Epithelial cell of prostate (primary cell): ENCODE results near the gene CALCOCO1.
A peak's percentile ranks its signal among the peaks of the same experiment; 100 is the strongest.

Source experiments
- DNase-seq: peaks from one replicate; pipeline ENCODE4 v3.0.0-alpha.2; 2011; ENCODE audit warnings: low read depth, low spot score
- H3K27ac ChIP-seq: fragments of 450-650 bp; 2 replicates; pipeline ENCODE4 v1.5.1; 2017; ENCODE audit warnings: mild to moderate bottlenecking

The CALCOCO1 gene

GRCh38 chr12:53674977-53675700 lies 52.1 kb downstream of the CALCOCO1 start:
- H3K27ac ChIP-seq: peak overlapping the region; percentile 83
- no peak for DNase-seq

GRCh38 chr12:53670971-53671370 lies 56.3 kb downstream of the CALCOCO1 start:
- H3K27ac ChIP-seq: peak overlapping the region; percentile 14
- no peak for DNase-seq

GRCh38 chr12:53670308-53670707 lies 56.9 kb downstream of the CALCOCO1 start:
- peak overlapping the region; percentile 14 for H3K27ac ChIP-seq

GRCh38 chr12:53667080-53667479 lies 60.2 kb downstream of the CALCOCO1 start:
- DNase-seq: no peak
- H3K27ac ChIP-seq: no peak overlapping the region

More at GRCh38 chr12:53670308-53670707, 56.9 kb downstream of the CALCOCO1 start:
- DNase-seq: no peak

- DNase-seq: no peak
- no peak overlapping the region for H3K27ac ChIP-seq
These were observed 62.3 kb downstream of the CALCOCO1 start for GRCh38 chr12:53664936-53665335.

- no peak for DNase-seq
- no peak overlapping the region for H3K27ac ChIP-seq
These were observed 63.1 kb downstream of the CALCOCO1 start for GRCh38 chr12:53664191-53664590.

GRCh38 chr12:53660041-53660440 lies 67.2 kb downstream of the CALCOCO1 start:
- peak overlapping the region; percentile 53 for H3K27ac ChIP-seq
- no peak for DNase-seq

GRCh38 chr12:53659571-53659981 lies 67.7 kb downstream of the CALCOCO1 start:
- H3K27ac ChIP-seq: peak overlapping the region; percentile 53
- DNase-seq: no peak

GRCh38 chr12:53659011-53659551 lies 68.2 kb downstream of the CALCOCO1 start:
- peak overlapping the region; percentile 53 for H3K27ac ChIP-seq
- DNase-seq: no peak
